Measurements from ENCODE around the gene GRID1.

The GRID1 gene

DNA sequence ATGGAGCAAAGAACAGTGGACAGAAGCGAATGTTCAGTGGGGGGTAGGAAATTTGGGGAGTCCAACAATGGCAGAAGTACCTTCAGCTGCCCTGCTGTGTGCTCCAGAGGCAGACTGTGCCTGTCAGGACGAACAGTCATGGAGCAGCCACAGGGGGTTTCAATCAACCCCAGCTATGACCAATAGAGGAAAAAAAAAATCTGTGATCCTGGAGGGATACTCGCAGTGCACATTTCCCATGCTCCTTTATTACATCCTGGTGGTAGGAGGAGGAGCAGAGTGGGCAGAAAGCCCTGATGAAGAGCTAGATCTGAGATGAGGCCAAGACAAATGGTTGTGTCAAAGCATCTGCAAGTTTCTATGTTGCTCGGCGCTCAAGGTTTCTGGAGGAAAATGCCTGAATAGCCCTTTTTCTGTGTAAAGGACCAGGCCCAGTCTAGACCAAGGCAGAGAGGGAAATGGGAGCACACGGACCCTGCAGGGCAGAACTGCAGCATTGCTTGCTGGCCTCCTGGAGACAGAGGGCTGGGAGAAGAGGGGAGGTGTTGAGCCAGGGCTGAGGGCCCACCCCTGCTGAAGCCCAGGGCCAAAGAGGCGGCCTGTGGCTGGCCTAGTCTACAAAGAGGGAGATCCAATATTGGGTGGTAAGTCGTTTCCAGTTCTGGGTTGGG lies 201.5 kb downstream of the GRID1 start:
- Mint-ChIP-seq H3K4me3 (no peak overlapping the region), H3K36me3 (no peaks in the 10 kb centered on the region), H3K27me3 (peaks cover 1% of the 10 kb centered on the region), H3K4me1 (no peaks in the 10 kb centered on the region), H3K27ac (no peak overlapping the region), H3K9me3 (no peaks in the 10 kb centered on the region)
- DNase-seq (ENCODE audit: low spot score in 2 of 2) (no peak), ATAC-seq (ENCODE audit: low read depth) (no peak)

DNA sequence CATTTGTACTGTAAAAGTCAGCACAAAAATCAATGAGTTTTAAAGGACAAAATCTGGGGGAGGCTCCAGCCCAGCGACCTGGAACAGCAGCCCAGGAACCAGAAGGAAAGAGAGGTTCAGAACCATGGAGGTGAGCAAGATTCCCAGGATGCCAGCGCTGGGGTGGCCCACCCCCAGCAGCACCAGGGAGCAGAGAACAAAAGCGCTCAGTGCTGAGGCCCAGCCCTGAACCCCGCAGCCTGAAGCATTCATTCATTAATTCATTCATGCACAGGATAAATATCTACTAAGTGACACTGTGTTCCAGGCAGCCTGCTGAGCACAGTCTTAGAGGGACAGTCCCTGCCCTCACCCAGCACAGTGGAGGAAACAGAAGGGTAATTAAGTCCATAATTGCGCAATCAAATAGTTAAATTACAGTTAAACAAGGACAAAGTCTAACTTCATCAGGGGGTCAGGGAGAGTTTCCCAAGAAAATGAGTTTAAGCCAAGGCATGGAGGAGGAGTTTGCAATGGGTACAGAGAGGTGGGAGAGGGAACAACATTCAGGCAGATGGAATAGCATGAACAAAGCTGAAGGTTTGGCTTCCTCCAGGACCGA lies 202.3 kb downstream of the GRID1 start:
- ATAC-seq (ENCODE audit: low read depth), result no peak
- DNase-seq (ENCODE audit: low spot score in 2 of 2), result no peak
- no peaks in the 10 kb centered on the region for H3K4me1 Mint-ChIP-seq
- peaks cover 5% of the 10 kb centered on the region for H3K27me3 Mint-ChIP-seq
- no peaks in the 10 kb centered on the region for H3K36me3 Mint-ChIP-seq
- H3K4me3 Mint-ChIP-seq, result no peak overlapping the region
- H3K9me3 Mint-ChIP-seq, result no peaks in the 10 kb centered on the region
- no peak overlapping the region for H3K27ac Mint-ChIP-seq

DNA sequence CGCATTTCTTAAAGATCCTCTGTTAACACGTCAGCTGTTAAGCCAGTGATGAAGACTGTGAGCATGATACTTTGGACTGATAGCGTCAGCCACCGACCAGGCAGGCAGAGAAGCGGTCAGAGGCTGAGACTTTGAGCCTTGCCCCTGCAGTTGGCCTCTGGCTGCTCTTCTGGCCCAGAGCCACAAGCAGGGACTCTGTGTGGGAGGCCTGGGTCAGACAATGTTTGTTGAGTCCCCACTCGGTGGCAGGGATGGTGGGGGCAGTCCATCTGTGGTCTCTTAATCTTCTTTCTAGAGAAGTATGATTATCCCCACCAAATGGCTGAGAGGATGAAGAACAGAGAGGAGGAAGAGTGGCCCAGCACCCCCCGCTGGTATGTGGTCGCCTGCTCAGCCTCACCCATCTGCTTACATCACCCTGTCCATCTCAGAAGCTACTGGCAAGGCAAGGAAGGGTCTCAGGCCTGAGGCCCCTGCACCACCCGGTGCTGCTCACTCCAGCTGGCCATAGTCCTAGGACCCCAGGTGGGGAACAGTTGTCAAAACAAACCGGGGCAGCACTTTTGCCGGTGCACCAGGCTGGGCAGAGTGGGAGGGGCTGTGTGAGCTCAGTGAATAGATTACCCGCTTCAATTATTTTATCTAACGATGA lies 202.9 kb downstream of the GRID1 start:
- ATAC-seq (ENCODE audit: low read depth) (no peak), DNase-seq (ENCODE audit: low spot score in 2 of 2) (no peak)
- no peaks in the 10 kb centered on the region for H3K9me3 Mint-ChIP-seq
- H3K4me3 Mint-ChIP-seq, result no peak overlapping the region
- no peaks in the 10 kb centered on the region for H3K4me1 Mint-ChIP-seq
- H3K36me3 Mint-ChIP-seq, result no peaks in the 10 kb centered on the region
- peaks cover 5% of the 10 kb centered on the region for H3K27me3 Mint-ChIP-seq
- H3K27ac Mint-ChIP-seq, result no peak overlapping the region

DNA sequence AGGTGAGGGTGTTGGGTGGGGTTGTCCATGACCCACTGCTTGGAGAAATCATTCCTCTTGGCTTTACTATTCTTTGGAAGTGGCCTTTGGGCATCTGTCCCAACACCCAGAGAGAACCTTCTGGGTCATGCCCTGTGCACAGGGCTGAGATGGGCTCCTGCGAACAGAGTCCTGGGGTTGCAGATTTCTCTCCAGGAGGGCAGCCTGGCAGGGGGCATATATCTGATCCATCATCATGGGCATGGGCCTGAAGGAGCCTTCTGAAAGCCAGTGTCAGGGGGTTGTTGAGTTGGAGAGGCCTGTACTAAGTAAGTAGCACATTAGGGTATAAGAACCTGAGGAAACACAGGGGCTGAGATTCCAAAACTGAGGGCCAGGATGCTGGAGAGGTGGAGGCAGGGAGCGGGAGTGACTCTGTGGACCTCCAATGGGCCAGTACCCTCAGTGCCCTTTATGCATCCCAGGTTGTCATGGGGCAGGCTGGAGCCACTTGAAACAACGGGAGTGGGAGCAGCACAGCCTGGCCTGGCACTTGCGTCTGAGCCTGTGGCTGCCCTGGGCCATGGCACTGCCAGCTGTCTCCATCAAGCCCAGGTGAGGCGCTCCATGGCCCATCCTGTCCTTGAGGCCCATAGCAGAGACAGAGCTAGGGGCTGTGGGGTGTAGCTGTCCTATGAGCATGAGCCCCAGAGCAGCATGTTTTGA lies 203.7 kb downstream of the GRID1 start:
- Mint-ChIP-seq H3K4me1 (no peaks in the 10 kb centered on the region), H3K27ac (no peak overlapping the region), H3K9me3 (no peaks in the 10 kb centered on the region), H3K4me3 (no peak overlapping the region), H3K27me3 (peaks cover 5% of the 10 kb centered on the region), H3K36me3 (no peaks in the 10 kb centered on the region)
- ATAC-seq (ENCODE audit: low read depth) (no peak), DNase-seq (ENCODE audit: low spot score in 2 of 2) (no peak)

GRCh38 chr10:86162036-86162435 lies 204.6 kb downstream of the GRID1 start:
- Mint-ChIP-seq H3K4me1 (no peaks in the 10 kb centered on the region), H3K36me3 (no peaks in the 10 kb centered on the region), H3K27ac (no peak overlapping the region), H3K27me3 (peaks cover 5% of the 10 kb centered on the region), H3K4me3 (no peak overlapping the region), H3K9me3 (no peaks in the 10 kb centered on the region)
- no peak for DNase-seq (ENCODE audit: low spot score in 2 of 2)
- ATAC-seq (ENCODE audit: low read depth), result no peak

GRCh38 chr10:86160890-86161585 lies 205.6 kb downstream of the GRID1 start:
- peaks cover 9% of the 10 kb centered on the region for H3K27me3 Mint-ChIP-seq
- ATAC-seq (ENCODE audit: low read depth) (no peak), DNase-seq (ENCODE audit: low spot score in 2 of 2) (no peak)
- no peaks in the 10 kb centered on the region for H3K4me1 Mint-ChIP-seq
- no peak overlapping the region for H3K4me3 Mint-ChIP-seq
- H3K9me3 Mint-ChIP-seq, result no peaks in the 10 kb centered on the region
- H3K27ac Mint-ChIP-seq, result no peak overlapping the region
- no peaks in the 10 kb centered on the region for H3K36me3 Mint-ChIP-seq

DNA sequence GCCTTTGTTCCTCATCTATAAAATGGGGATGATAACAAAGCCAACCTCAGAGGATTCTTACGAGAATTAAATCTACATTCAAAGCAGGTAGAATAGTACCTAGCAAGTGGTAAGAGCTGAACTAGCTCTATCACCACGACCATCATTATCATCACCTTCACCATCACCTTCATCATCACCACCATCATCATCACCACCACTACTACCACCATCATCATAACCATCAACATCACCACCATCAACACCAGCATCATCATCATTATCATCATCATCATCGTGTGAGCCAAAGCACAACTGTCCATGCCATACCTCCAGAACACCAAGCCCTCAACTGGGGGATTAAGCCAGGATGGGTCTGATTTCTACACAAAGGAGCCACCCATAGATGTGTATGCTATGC lies 206.8 kb downstream of the GRID1 start:
- no peaks in the 10 kb centered on the region for H3K4me1 Mint-ChIP-seq
- H3K4me3 Mint-ChIP-seq, result no peak overlapping the region
- H3K27ac Mint-ChIP-seq, result no peak overlapping the region
- H3K9me3 Mint-ChIP-seq, result no peaks in the 10 kb centered on the region
- ATAC-seq (ENCODE audit: low read depth) (no peak), DNase-seq (ENCODE audit: low spot score in 2 of 2) (no peak)
- H3K27me3 Mint-ChIP-seq, result peaks cover 9% of the 10 kb centered on the region
- no peaks in the 10 kb centered on the region for H3K36me3 Mint-ChIP-seq

GRCh38 chr10:86155054-86155921 lies 211.3 kb downstream of the GRID1 start:
- no peak overlapping the region for H3K27ac Mint-ChIP-seq
- H3K4me1 Mint-ChIP-seq, result no peaks in the 10 kb centered on the region
- peaks cover 14% of the 10 kb centered on the region for H3K27me3 Mint-ChIP-seq
- DNase-seq (ENCODE audit: low spot score in 2 of 2), result no peak
- no peak for ATAC-seq (ENCODE audit: low read depth)
- H3K9me3 Mint-ChIP-seq, result no peaks in the 10 kb centered on the region
- H3K36me3 Mint-ChIP-seq, result no peaks in the 10 kb centered on the region
- no peak overlapping the region for H3K4me3 Mint-ChIP-seq

GRCh38 chr10:86153751-86154150 lies 212.8 kb downstream of the GRID1 start:
- ATAC-seq (ENCODE audit: low read depth) (no peak), DNase-seq (ENCODE audit: low spot score in 2 of 2) (no peak)
- H3K4me3 Mint-ChIP-seq, result no peak overlapping the region
- no peaks in the 10 kb centered on the region for H3K4me1 Mint-ChIP-seq
- H3K9me3 Mint-ChIP-seq, result no peaks in the 10 kb centered on the region
- H3K27me3 Mint-ChIP-seq, result peaks cover 9% of the 10 kb centered on the region
- no peak overlapping the region for H3K27ac Mint-ChIP-seq
- H3K36me3 Mint-ChIP-seq, result no peaks in the 10 kb centered on the region

DNA sequence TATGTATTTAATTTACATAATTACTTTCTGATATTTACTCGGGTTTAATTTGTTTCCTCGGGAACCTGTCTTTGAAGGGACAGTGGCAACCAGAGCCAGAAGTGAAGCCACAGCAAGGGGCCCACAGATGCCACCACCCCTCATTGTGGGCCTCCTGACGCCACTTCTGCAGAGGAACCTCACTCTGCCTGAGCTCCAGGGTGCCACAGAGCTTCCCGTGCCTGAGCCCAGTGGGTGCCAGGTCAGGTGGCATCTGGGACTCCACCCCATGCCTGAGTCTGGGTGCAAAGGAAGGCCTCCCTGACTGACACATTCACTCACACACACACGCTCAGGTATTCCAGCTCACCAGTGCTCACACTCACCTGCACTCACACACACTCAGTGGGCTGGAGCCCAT lies 213.7 kb downstream of the GRID1 start:
- Mint-ChIP-seq H3K27me3 (peaks cover 9% of the 10 kb centered on the region), H3K9me3 (no peaks in the 10 kb centered on the region), H3K4me1 (no peaks in the 10 kb centered on the region), H3K4me3 (no peak overlapping the region), H3K36me3 (no peaks in the 10 kb centered on the region), H3K27ac (no peak overlapping the region)
- no peak for DNase-seq (ENCODE audit: low spot score in 2 of 2)
- no peak for ATAC-seq (ENCODE audit: low read depth)

DNA sequence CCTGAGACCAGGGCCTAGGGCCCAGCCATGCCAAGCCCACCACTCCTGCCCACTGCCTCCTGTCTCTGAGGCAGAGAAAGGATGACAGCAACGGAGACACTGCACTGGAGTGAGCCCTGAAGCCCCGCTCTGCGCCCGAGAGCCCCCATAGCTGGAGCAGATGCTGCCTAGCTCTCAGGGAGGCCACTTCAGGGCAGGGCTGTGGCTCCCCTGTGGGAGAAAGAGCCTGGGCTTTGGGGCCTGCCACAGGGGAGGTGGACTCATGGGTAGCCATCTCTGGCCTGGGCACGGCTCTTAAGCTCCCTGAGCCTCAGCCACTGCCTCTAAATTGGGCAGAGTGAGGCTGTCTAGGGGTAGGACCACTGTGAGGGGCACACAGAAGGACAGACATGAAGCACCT lies 214.2 kb downstream of the GRID1 start:
- Mint-ChIP-seq H3K27ac (no peak overlapping the region), H3K36me3 (no peaks in the 10 kb centered on the region), H3K27me3 (peaks cover 9% of the 10 kb centered on the region), H3K9me3 (no peaks in the 10 kb centered on the region), H3K4me1 (no peaks in the 10 kb centered on the region), H3K4me3 (no peak overlapping the region)
- DNase-seq (ENCODE audit: low spot score in 2 of 2) (no peak), ATAC-seq (ENCODE audit: low read depth) (no peak)

GRCh38 chr10:86151613-86152012 lies 215.0 kb downstream of the GRID1 start:
- H3K36me3 Mint-ChIP-seq, result no peaks in the 10 kb centered on the region
- H3K4me3 Mint-ChIP-seq, result no peak overlapping the region
- H3K27me3 Mint-ChIP-seq, result peaks cover 7% of the 10 kb centered on the region
- H3K9me3 Mint-ChIP-seq, result no peaks in the 10 kb centered on the region
- no peak for ATAC-seq (ENCODE audit: low read depth)
- no peak overlapping the region for H3K27ac Mint-ChIP-seq
- no peaks in the 10 kb centered on the region for H3K4me1 Mint-ChIP-seq
- DNase-seq (ENCODE audit: low spot score in 2 of 2), result no peak

GRCh38 chr10:86149257-86149656 lies 217.3 kb downstream of the GRID1 start:
- peaks cover 10% of the 10 kb centered on the region for H3K27me3 Mint-ChIP-seq
- no peaks in the 10 kb centered on the region for H3K36me3 Mint-ChIP-seq
- no peak overlapping the region for H3K27ac Mint-ChIP-seq
- no peak for ATAC-seq (ENCODE audit: low read depth)
- H3K4me1 Mint-ChIP-seq, result no peaks in the 10 kb centered on the region
- no peak for DNase-seq (ENCODE audit: low spot score in 2 of 2)
- H3K9me3 Mint-ChIP-seq, result no peaks in the 10 kb centered on the region
- no peak overlapping the region for H3K4me3 Mint-ChIP-seq
